Fibroblast of lung (primary cell): Measurements from ENCODE around the gene TOGARAM1. TPM values are rescaled to one million over a fixed set of nuclear protein-coding genes. Genes with fewer than 3 reads are reported as not detected.
A peak's percentile ranks its signal among the peaks of the same experiment; 100 is the strongest.

Source experiments
- DNase-seq, 2 donors: peaks; one replicate each; pipeline versions ENCODE4 v3.0.0 to v3.0.0-alpha.2; 2010; ENCODE audit warnings: low read depth in 2 of 2
- H2AFZ ChIP-seq: 2 replicates; pipeline ENCODE4 v1.5.1; 2012; ENCODE audit warnings: low read length, control low read depth, inconsistent platforms
- H3K27ac ChIP-seq: 2 replicates; pipeline ENCODE4 v1.5.1; 2011; ENCODE audit warnings: low read length, control low read depth; ENCODE audit not compliant: insufficient read depth
- H3K27me3 ChIP-seq: 2 replicates; pipeline ENCODE4 v1.5.1; 2011; ENCODE audit warnings: mild to moderate bottlenecking, low read length; ENCODE audit not compliant: control insufficient read depth, insufficient read depth
- H3K36me3 ChIP-seq: 2 replicates; pipeline ENCODE4 v1.5.1; 2011; ENCODE audit warnings: low read length; ENCODE audit not compliant: control insufficient read depth, insufficient read depth
- H3K4me1 ChIP-seq: 2 replicates; pipeline ENCODE4 v1.5.1; 2011; ENCODE audit warnings: low read length; ENCODE audit not compliant: control insufficient read depth, insufficient read depth; ENCODE audit errors: extremely low read depth
- H3K4me2 ChIP-seq: 2 replicates; pipeline ENCODE4 v1.5.1; 2011; ENCODE audit warnings: low read length, control low read depth; ENCODE audit not compliant: insufficient read depth; ENCODE audit errors: extremely low read depth
- H3K4me3 ChIP-seq, 4 experiments: fragments of 200-600 bp in 1 of 4; sonication (generic) in 1 of 4; replicated peaks in 1 of 4; 2 replicates each; pipeline ENCODE4 v1.5.1; 2011 to 2016; ENCODE audit warnings: low read length in 4 of 4, low read depth in 3 of 4, mild to moderate bottlenecking in 3 of 4, control low read depth in 2 of 4, inconsistent platforms in 1 of 4, mixed read lengths in 1 of 4; ENCODE audit not compliant: insufficient read depth in 1 of 4; ENCODE audit errors: control extremely low read depth in 1 of 4
- H3K79me2 ChIP-seq: 2 replicates; pipeline ENCODE4 v1.5.1; 2012; ENCODE audit warnings: mild to moderate bottlenecking, low read length, inconsistent platforms; ENCODE audit not compliant: control insufficient read depth, insufficient read depth
- H3K9ac ChIP-seq: 2 replicates; pipeline ENCODE4 v1.5.1; 2011; ENCODE audit warnings: mild to moderate bottlenecking, low read length, control low read depth; ENCODE audit not compliant: insufficient read depth
- H3K9me3 ChIP-seq: 2 replicates; pipeline ENCODE4 v1.5.1; 2012; ENCODE audit warnings: low read depth, low read length; ENCODE audit not compliant: control insufficient read depth, insufficient read depth
- H4K20me1 ChIP-seq: 2 replicates; pipeline ENCODE4 v1.5.1; 2011; ENCODE audit warnings: low read length; ENCODE audit not compliant: control insufficient read depth, insufficient read depth; ENCODE audit errors: extremely low read depth
- CTCF ChIP-seq, 2 donors: IDR thresholded peaks in 1 of 2; conservative IDR thresholded peaks in 1 of 2; 1 replicate in 1 of 2; 2 replicates in 1 of 2; pipeline ENCODE4 v1.5.1; 2011 to 2012; ENCODE audit warnings: low read length in 2 of 2, control low read depth in 1 of 2, inconsistent platforms in 1 of 2, low read depth in 1 of 2, mild to moderate bottlenecking in 1 of 2
- EZH2 ChIP-seq: IDR thresholded peaks from 2 replicates; pipeline ENCODE4 v1.5.1; 2012; ENCODE audit warnings: low read length, control low read depth, mild to moderate bottlenecking; ENCODE audit errors: missing control alignments
- polyA plus RNA-seq, 2 donors: library from polyadenylated mRNA; depleted of rRNA in 1 of 2; stranded (reverse) in 1 of 2; unstranded in 1 of 2; fragments of >200 nt; gene quantifications; 2 replicates each; pipeline ENCODE4 v1.2.1, GENCODE V29; 2011 to 2012; ENCODE audit warnings: missing spikeins in 1 of 2
- total RNA-seq: library from RNA; depleted of rRNA; stranded (reverse); fragments of >200 nt; gene quantifications from 2 replicates; pipeline ENCODE4 v1.2.1, GENCODE V29; 2014

Gene TOGARAM1
- total and polyA plus RNA-seq, 2 donors (not counting 1 experiment from before 2014, with no cell fraction given), result 10.7 to 24.9 TPM

GRCh38 chr14:45060551-45060950 lies 98.6 kb downstream of the TOGARAM1 start:
- no peaks in the 10 kb centered on the region for H3K27me3 ChIP-seq
- H3K4me3 ChIP-seq, result no peak overlapping the region
- no peak overlapping the region for H3K4me2 ChIP-seq
- no peak overlapping the region for H2AFZ ChIP-seq
- H3K27ac ChIP-seq, result no peak overlapping the region
- H3K4me1 ChIP-seq, result no peaks in the 10 kb centered on the region
- H4K20me1 ChIP-seq, result no peaks in the 10 kb centered on the region
- TF ChIP-seq CTCF (conservative IDR thresholded peaks at IDR 0.05 in 1 of 2, IDR thresholded peaks at IDR 0.05 in 1 of 2; ENCODE audit: low read depth in 1 of 2, low read length in 2 of 2) (no peak), EZH2 (no peak)
- no peak for DNase-seq
- no peaks in the 10 kb centered on the region for H3K79me2 ChIP-seq
- no peak overlapping the region for H3K9ac ChIP-seq
- no peaks in the 10 kb centered on the region for H3K36me3 ChIP-seq
- H3K9me3 ChIP-seq, result no peaks in the 10 kb centered on the region

GRCh38 chr14:45065540-45065939 lies 103.5 kb downstream of the TOGARAM1 start:
- no peaks in the 10 kb centered on the region for H4K20me1 ChIP-seq
- H3K27me3 ChIP-seq, result no peaks in the 10 kb centered on the region
- no peaks in the 10 kb centered on the region for H3K9me3 ChIP-seq
- H3K27ac ChIP-seq, result no peak overlapping the region
- H3K4me2 ChIP-seq, result no peak overlapping the region
- no peaks in the 10 kb centered on the region for H3K79me2 ChIP-seq
- peak in 1 of 2 donors; percentile 53 for DNase-seq
- no peak overlapping the region for H3K4me3 ChIP-seq
- no peak overlapping the region for H2AFZ ChIP-seq
- H3K4me1 ChIP-seq, result no peaks in the 10 kb centered on the region
- TF ChIP-seq EZH2, result no peak
- no peak for TF ChIP-seq CTCF (conservative IDR thresholded peaks at IDR 0.05 in 1 of 2, IDR thresholded peaks at IDR 0.05 in 1 of 2; ENCODE audit: low read depth in 1 of 2, low read length in 2 of 2)
- no peak overlapping the region for H3K9ac ChIP-seq
- H3K36me3 ChIP-seq, result no peaks in the 10 kb centered on the region

- Histone ChIP-seq H3K9ac (no peak overlapping the region), H3K27ac (no peak overlapping the region), H3K36me3 (no peaks in the 10 kb centered on the region), H3K79me2 (no peaks in the 10 kb centered on the region), H4K20me1 (no peaks in the 10 kb centered on the region), H3K9me3 (no peaks in the 10 kb centered on the region), H3K4me1 (no peaks in the 10 kb centered on the region), H3K4me2 (no peak overlapping the region), H2AFZ (no peak overlapping the region), H3K27me3 (no peaks in the 10 kb centered on the region), H3K4me3 (no peak overlapping the region)
- no peak for DNase-seq
- TF ChIP-seq CTCF (conservative IDR thresholded peaks at IDR 0.05 in 1 of 2, IDR thresholded peaks at IDR 0.05 in 1 of 2; ENCODE audit: low read depth in 1 of 2, low read length in 2 of 2), result no peak
- no peak for TF ChIP-seq EZH2
Observed at GRCh38 chr14:45065956-45066355, 104.0 kb downstream of the TOGARAM1 start.
